ENCODE measurements around the gene ALAS2. TPM values are rescaled to one million over a fixed set of nuclear protein-coding genes. Genes with fewer than 3 reads are reported as not detected.
"Not testable (repeated sequence)": the region's sequence is repeated elsewhere in the genome, so short reads cannot be mapped to it uniquely, and the experiment has no call there.

Gene ALAS2, protein sequence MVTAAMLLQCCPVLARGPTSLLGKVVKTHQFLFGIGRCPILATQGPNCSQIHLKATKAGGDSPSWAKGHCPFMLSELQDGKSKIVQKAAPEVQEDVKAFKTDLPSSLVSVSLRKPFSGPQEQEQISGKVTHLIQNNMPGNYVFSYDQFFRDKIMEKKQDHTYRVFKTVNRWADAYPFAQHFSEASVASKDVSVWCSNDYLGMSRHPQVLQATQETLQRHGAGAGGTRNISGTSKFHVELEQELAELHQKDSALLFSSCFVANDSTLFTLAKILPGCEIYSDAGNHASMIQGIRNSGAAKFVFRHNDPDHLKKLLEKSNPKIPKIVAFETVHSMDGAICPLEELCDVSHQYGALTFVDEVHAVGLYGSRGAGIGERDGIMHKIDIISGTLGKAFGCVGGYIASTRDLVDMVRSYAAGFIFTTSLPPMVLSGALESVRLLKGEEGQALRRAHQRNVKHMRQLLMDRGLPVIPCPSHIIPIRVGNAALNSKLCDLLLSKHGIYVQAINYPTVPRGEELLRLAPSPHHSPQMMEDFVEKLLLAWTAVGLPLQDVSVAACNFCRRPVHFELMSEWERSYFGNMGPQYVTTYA
- not detected for total RNA-seq

DNA sequence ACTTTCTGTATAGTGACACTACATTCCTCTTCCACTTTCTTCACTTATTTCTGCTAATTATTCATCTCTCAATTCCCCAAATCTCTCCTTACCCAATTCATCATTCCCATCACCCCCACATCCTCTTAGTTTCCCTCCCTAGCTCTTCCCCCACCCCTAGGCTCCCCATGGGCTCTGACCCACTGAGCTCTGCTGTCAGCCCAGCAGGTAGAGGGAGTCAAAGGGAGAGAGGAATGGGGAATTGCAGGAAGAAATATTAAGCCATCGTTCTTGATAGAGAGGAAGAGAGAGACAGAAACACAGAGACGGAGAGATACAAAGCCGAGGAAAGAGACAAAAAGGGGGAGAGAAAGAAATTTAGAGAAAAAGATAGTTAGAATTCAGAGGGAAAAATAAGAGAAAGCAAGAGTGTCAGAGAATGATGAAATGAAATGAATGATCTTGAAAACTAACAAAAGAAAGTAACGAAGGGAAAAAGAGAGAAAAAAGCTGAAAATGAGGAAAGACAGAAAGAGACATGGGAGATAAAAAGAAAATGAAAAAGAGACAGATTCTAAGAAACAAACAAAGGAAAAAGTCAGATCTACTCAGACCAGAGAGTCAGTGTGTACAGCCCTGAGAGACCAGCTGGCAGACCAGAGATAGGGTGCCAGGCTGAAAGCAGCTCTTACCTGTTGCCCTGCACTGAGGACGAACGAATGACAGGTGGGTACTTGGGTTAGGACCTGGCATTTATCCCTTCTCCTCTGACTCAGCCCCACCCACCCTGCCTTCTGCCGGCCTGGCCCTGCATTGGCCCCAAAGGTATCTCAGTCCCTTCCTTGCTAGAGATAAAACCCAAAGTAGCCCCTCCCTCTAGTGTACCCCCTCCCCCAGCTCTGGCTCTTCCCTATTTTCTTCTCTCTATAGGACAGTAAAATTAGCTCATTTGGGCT, at the start of gene ALAS2:
TSS of gene ALAS2 (minus strand) at position 707 of the 935 bp plus-strand sequence. CDS start 4,977 bp downstream, outside the sequence.
- no peak for DNase-seq
- no peaks in the 10 kb centered on the region for H3K9me3 Mint-ChIP-seq (ENCODE audit: low read depth)
- CTCF ChIA-PET: no interaction called here
- H3K27ac Mint-ChIP-seq: no peak within 1 kb of the TSS
- H3K4me3 Mint-ChIP-seq: no peak within 1 kb of the TSS
- no peak for ATAC-seq
- H3K27me3 Mint-ChIP-seq: no peaks in the 10 kb centered on the region
- no peaks in the 10 kb centered on the region for H3K4me1 Mint-ChIP-seq
- no peaks in the 10 kb centered on the region for H3K36me3 Mint-ChIP-seq

DNA sequence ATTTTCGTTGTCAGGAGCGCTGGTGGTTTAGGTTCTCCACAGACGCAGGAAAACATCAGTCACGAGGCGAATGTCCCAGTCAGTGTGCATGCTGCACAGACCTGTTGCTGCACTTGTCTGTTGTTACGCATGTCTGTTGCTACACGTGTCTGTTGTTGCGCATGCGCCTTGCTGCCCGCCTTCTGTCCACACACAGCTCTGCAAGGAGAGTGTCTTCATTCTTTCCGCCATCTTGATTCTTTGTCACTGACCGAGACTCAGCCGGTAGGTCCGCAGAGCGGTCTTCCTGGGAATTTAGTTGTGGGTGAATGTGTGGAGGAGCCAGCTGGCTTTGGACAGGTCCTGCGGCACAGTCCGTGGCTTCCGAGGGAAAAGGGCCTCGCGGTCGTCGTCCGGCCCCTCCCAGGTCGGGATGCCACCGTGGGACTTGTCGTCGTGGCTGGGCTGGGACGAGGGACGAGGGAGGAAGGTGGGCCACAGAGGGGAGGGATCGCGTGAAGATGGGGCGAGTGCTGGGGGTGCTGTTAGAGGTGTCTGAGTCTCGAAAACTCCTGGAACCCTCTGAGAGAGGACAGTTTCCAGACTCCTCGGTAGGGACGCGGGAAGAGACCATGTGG, 44.2 kb upstream of the ALAS2 start, which contains the start of gene PAGE2B:
TSS of gene PAGE2B (plus strand) at position 180 of the 617 bp plus-strand sequence. CDS start 1,012 bp downstream, outside the sequence.
- ATAC-seq (no peak), DNase-seq (no peak)
- Mint-ChIP-seq H3K4me3 (no peak within 1 kb of the TSS), H3K9me3 (ENCODE audit: low read depth) (no peaks in the 10 kb centered on the region), H3K27ac (no peak within 1 kb of the TSS), H3K27me3 (no peaks in the 10 kb centered on the region), H3K4me1 (no peaks in the 10 kb centered on the region), H3K36me3 (no peaks in the 10 kb centered on the region)
- CTCF ChIA-PET: no interaction called here

DNA sequence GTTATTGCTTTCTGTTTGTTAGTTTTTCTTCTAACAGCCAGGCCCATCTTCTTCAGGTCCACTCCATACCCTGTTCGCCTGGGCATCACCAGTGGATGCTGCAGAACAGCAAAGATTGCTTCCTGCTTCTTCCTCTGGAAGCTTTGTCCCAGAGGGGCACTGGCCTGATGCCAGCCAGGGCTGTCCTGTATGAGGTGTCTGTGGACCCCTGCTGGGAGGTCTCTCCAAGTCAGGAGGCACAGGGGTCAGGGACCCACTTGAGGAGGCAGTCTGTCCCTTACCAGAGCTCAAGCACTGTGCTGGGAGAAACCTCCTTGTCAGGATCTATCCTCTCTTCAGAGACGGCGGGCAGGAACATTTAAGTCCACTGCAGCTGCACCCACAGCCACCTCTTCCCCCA, 41.5 kb upstream of the ALAS2 start:
- no peak overlapping the region for H3K27ac Mint-ChIP-seq
- no peaks in the 10 kb centered on the region for H3K4me1 Mint-ChIP-seq
- DNase-seq (no peak), ATAC-seq (no peak)
- no peak overlapping the region for H3K4me3 Mint-ChIP-seq
- no peaks in the 10 kb centered on the region for H3K36me3 Mint-ChIP-seq
- H3K27me3 Mint-ChIP-seq: peaks cover 6% of the 10 kb centered on the region
- no peaks in the 10 kb centered on the region for H3K9me3 Mint-ChIP-seq (ENCODE audit: low read depth)
- CTCF ChIA-PET: no interaction called here

DNA sequence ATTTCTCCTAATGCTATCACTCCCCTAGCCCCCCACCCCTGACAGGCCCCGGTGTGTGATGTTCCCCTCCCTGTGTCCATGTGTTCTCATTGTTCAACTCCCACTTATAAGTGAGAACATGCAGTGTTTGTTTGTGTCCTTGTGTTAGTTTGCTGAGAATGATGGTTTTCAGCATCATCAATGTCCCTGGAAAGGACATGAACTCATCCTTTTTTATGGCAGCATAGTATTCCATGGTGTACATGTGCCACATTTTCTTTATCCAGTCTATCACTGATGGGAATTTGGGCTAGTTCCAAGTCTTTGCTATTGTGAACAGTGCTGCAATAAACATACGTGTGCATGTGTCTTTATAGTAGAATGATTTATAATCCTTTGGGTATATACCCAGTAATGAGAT, 36.4 kb upstream of the ALAS2 start:
- H3K9me3 Mint-ChIP-seq (ENCODE audit: low read depth); H3K4me3 Mint-ChIP-seq; H3K27ac Mint-ChIP-seq; ATAC-seq; H3K4me1 Mint-ChIP-seq; CTCF ChIA-PET; DNase-seq; H3K27me3 Mint-ChIP-seq; H3K36me3 Mint-ChIP-seq: not testable (repeated sequence)

DNA sequence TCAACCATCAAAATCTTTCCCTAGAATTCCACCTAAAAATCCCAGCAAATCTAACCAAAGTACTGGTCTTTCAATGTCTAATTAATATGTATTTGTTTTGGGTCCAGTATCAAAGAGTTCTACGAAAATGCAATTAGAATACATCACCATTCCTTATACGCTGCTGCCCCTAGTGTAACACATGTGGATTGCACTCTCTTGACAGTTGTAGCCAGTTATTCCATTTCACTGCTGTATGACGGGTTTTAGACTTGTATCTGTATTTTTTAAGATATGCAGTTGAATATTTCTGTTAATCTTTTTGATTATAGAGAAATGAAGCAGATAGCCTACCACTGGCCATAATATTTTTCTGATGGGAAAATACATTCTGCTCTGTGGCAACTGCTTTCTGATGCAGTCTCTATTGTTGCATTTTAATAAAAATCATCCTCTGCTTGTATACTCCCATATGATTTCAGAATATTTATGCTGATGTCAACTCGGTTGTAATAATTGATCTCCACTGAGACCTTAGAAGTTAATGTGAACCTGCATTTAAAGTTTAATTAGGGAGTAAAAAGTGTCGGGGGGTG, 27.0 kb upstream of the ALAS2 start:
- peaks cover 12% of the 10 kb centered on the region for H3K4me1 Mint-ChIP-seq
- peak overlapping the region; percentile 12 for H3K4me3 Mint-ChIP-seq
- H3K36me3 Mint-ChIP-seq: no peaks in the 10 kb centered on the region
- ATAC-seq (peak; percentile 64), DNase-seq (peak; percentile 42)
- CTCF ChIA-PET: interaction anchor here (1.0 to 1.5 kb wide), 3 partner anchors 57 to 165 kb away, joined by 3 to 8 read pairs (median 3); partner anchors contain the start of gene APEX2
- H3K27me3 Mint-ChIP-seq: no peaks in the 10 kb centered on the region
- H3K27ac Mint-ChIP-seq: no peak overlapping the region
- no peaks in the 10 kb centered on the region for H3K9me3 Mint-ChIP-seq (ENCODE audit: low read depth)

DNA sequence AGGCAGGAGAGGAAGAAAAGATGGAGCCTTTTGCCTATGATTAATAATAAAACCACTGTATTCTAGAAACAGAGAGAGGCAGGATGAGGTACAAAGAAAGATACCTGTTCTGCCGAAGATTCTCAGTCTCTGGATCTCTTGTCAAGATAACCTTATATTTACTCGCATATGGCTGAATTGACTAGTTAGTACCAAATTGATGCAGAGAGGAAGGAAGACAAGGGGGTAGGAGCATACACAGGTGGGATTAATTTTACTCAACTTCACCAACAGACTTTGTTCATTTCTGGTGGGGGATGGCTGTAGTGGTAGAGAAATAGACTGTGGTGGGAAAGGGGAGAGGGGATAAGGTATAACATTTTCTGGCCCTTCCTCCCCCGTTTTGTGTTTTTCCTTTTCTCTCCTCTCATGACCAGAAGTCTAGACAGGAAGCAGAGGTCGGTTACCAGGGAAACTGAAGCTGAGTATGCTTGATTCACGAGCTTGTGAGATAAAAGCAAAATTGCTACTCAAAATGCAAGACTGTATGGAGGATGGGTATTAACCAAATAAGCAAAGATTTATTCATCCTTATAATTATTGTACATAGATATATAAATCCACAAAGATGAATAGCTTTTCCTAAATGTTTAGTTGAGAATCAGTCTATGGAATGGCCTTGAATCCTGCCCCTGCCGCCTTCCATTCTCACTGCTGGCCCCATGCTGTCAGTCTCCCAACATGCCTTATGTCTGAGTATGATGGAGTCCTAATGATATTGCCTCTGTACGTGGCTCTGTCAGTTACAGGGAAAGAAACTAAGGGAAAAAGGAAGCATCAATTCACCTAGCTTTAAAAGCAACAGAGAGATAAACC, 26.3 kb upstream of the ALAS2 start:
- H3K36me3 Mint-ChIP-seq: no peaks in the 10 kb centered on the region
- H3K9me3 Mint-ChIP-seq (ENCODE audit: low read depth): no peaks in the 10 kb centered on the region
- ATAC-seq (peak; percentile 33), DNase-seq (no peak)
- CTCF ChIA-PET: interaction anchor here (1.0 to 1.5 kb wide), 3 partner anchors 57 to 165 kb away, joined by 3 to 8 read pairs (median 3); partner anchors contain the start of gene APEX2
- H3K4me1 Mint-ChIP-seq: peaks cover 12% of the 10 kb centered on the region
- peak overlapping the region; percentile 43 for H3K27ac Mint-ChIP-seq
- no peaks in the 10 kb centered on the region for H3K27me3 Mint-ChIP-seq
- H3K4me3 Mint-ChIP-seq: peak overlapping the region; percentile 12

DNA sequence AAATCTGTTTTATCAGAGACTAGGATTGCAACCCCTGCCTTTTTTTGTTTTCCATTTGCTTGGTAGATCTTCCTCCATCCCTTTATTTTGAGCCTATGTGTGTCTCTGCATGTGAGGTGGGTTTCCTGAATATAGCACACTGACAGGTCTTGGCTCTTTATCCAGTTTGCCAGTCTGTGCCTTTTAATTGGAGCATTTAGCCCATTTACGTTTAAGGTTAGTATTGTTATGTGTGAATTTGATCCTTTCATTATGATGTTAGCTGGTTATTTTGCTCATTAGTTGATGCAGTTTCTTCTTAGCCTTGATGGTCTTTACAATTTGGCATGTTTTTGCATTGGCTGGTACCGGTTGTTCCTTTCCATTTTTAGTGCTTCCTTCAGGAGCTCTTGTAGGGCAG, 19.8 kb upstream of the ALAS2 start:
- H3K36me3 Mint-ChIP-seq; H3K27ac Mint-ChIP-seq; ATAC-seq; H3K4me3 Mint-ChIP-seq; DNase-seq; H3K27me3 Mint-ChIP-seq; H3K4me1 Mint-ChIP-seq; H3K9me3 Mint-ChIP-seq (ENCODE audit: low read depth); CTCF ChIA-PET: not testable (repeated sequence)

DNA sequence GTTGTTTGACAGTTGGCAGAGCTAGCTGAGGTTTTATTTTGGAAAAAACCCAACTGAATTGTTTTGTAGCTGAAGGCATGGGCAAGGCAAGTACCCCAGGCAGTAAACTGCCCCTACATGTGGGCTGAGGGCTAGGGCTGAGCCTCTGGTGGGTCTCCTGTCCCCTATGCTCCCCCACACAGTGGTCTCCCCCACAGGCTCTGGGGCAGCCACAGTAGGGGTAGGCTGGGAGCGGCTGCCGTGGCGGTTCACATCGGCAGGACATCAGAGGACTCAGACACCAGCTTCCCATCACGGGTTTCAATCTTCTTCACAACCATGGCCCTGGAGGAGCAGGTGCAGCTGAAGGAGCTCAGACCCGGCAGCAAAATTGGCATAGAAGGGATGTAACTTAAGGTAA, 10.7 kb upstream of the ALAS2 start:
- Mint-ChIP-seq H3K27me3 (no peaks in the 10 kb centered on the region), H3K4me1 (no peaks in the 10 kb centered on the region), H3K9me3 (ENCODE audit: low read depth) (no peaks in the 10 kb centered on the region), H3K27ac (no peak overlapping the region), H3K36me3 (no peaks in the 10 kb centered on the region), H3K4me3 (no peak overlapping the region)
- ATAC-seq (no peak), DNase-seq (no peak)
- CTCF ChIA-PET: no interaction called here

DNA sequence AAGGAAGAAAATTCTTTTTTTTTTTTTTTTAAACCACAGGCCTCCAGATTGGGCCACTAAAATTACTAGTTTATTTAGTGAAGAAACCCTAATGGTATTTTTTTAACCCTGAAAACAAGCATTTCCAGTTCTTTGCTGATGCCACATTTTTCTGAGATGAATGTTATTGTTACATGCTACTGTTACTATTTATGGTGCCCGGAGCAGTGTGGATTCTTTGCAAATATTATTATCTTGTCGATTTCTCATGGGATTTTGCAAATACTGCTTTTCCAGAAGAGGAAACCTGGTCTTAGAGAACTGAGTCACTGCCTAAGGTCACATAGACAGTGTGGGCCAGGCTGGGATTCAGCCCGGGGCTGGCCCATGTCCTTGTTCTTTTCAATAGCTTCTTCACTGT, 8.7 kb upstream of the ALAS2 start:
- H3K4me3 Mint-ChIP-seq: no peak overlapping the region
- CTCF ChIA-PET: no interaction called here
- ATAC-seq (no peak), DNase-seq (no peak)
- no peaks in the 10 kb centered on the region for H3K4me1 Mint-ChIP-seq
- H3K36me3 Mint-ChIP-seq: no peaks in the 10 kb centered on the region
- no peaks in the 10 kb centered on the region for H3K9me3 Mint-ChIP-seq (ENCODE audit: low read depth)
- H3K27ac Mint-ChIP-seq: no peak overlapping the region
- H3K27me3 Mint-ChIP-seq: no peaks in the 10 kb centered on the region

DNA sequence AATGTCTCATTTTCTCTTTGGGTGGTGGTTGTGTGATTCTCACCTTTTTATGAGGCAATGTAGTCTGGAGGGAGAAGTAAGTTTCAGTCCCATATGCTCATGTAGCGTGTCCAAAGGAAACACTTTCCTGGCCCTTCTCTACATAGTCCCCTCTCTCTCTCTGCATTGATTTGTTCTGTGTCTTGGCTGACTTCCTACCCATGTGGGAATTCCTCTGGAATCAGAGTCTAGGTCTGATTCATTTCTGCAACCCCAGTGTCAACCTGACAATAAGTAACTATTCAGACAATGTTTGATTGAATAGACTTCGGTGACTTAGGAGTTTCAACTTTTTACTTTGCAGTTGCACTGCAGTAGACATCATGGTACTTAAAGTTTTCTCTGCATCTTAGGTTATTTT, 2.7 kb upstream of the ALAS2 start:
- no peak for ATAC-seq
- CTCF ChIA-PET: no interaction called here
- Mint-ChIP-seq H3K36me3 (no peaks in the 10 kb centered on the region), H3K27ac (no peak overlapping the region), H3K4me1 (no peaks in the 10 kb centered on the region), H3K27me3 (no peaks in the 10 kb centered on the region), H3K4me3 (no peak overlapping the region), H3K9me3 (ENCODE audit: low read depth) (no peaks in the 10 kb centered on the region)
- no peak for DNase-seq

DNA sequence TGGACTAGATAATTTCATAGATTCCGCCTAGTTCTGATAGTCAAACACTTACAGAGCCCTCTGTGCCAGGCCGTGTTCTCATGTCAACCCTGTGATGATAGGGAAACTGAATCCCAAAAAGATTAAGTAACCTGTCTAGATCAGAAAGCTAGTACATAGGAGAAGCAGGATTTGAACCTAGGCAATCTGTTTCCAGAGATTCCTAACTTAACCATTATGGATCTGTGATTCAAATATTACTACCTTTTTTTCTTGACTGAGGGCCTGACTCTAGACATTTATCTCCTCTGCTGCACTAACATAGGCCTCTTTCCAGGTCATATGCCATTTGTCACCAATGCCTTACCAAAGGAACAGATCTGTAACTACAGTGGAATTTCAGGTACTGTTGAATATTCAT, 1.5 kb downstream of the ALAS2 start:
- H3K4me3 Mint-ChIP-seq: no peak overlapping the region
- no peak overlapping the region for H3K27ac Mint-ChIP-seq
- ATAC-seq (no peak), DNase-seq (no peak)
- H3K4me1 Mint-ChIP-seq: no peaks in the 10 kb centered on the region
- no peaks in the 10 kb centered on the region for H3K27me3 Mint-ChIP-seq
- no peaks in the 10 kb centered on the region for H3K36me3 Mint-ChIP-seq
- no peaks in the 10 kb centered on the region for H3K9me3 Mint-ChIP-seq (ENCODE audit: low read depth)
- CTCF ChIA-PET: no interaction called here

DNA sequence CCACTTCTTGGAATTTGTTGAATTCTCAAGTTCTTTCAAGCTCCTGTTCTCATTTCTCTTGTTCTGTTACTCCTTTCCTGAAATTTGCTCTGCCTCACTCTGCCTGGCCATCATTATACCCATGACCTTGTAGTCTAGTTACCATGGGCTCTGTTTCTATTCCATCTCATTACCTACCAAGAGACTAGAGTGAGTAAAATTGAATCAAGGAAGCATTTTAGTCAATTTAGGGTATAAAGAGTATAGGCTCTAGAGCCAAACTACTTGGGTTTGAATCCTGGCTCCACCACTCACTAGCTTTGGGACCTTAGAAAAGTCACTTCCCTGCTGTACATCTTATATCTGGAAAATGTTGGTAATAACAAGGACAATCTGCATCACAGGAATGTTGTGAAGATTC, 2.2 kb downstream of the ALAS2 start:
- Mint-ChIP-seq H3K27me3 (no peaks in the 10 kb centered on the region), H3K36me3 (no peaks in the 10 kb centered on the region), H3K9me3 (ENCODE audit: low read depth) (no peaks in the 10 kb centered on the region), H3K27ac (no peak overlapping the region), H3K4me1 (no peaks in the 10 kb centered on the region), H3K4me3 (no peak overlapping the region)
- DNase-seq (no peak), ATAC-seq (no peak)
- CTCF ChIA-PET: no interaction called here

Measured in activated CD8-positive, alpha-beta memory T cell treated with anti-CD3 and anti-CD28 coated beads, Interleukin-2, amount 10 ng/mL, durations not matched to agents 7 days and 5 days (primary cell).